GM23248 (cell line): Measurements from ENCODE around the gene PPL. TPM values are rescaled to one million over a fixed set of nuclear protein-coding genes. Genes with fewer than 3 reads are reported as not detected.
"Not testable (repeated sequence)": the region's sequence is repeated elsewhere in the genome, so short reads cannot be mapped to it uniquely, and the experiment has no call there.

Experiments used
- DNase-seq: peaks from one replicate; pipeline ENCODE4 v3.0.0-alpha.2; 2015
- H2AFZ ChIP-seq: fragments of 200-600 bp; sonication (generic); 2 replicates; pipeline ENCODE4 v1.6.1; 2016; ENCODE audit warnings: antibody characterized with exemption
- H3F3A ChIP-seq: fragments of 200-600 bp; sonication (generic); 2 replicates; pipeline ENCODE4 v1.6.1; 2016; ENCODE audit warnings: mild to moderate bottlenecking, antibody characterized with exemption, mixed run types; ENCODE audit not compliant: insufficient read depth
- H3K27ac ChIP-seq: fragments of 200-600 bp; sonication (generic); 2 replicates; pipeline ENCODE4 v1.5.1; 2016; ENCODE audit warnings: mild to moderate bottlenecking
- H3K27me3 ChIP-seq: fragments of 200-600 bp; sonication (generic); replicated peaks from 2 replicates; pipeline ENCODE4 v1.6.1; 2016; ENCODE audit warnings: mild to moderate bottlenecking; ENCODE audit not compliant: insufficient read depth
- H3K36me3 ChIP-seq: fragments of 200-600 bp; sonication (generic); 2 replicates; pipeline ENCODE4 v1.6.1; 2016; ENCODE audit warnings: low read depth, mild to moderate bottlenecking
- H3K4me1 ChIP-seq: fragments of 200-600 bp; sonication (generic); 2 replicates; pipeline ENCODE4 v1.6.1; 2016; ENCODE audit warnings: mild to moderate bottlenecking; ENCODE audit not compliant: insufficient read depth
- H3K4me2 ChIP-seq: fragments of 200-600 bp; sonication (generic); one replicate; pipeline ENCODE4 v1.6.1; 2016; ENCODE audit warnings: mild to moderate bottlenecking; ENCODE audit not compliant: unreplicated experiment
- H3K4me3 ChIP-seq: fragments of 200-600 bp; sonication (generic); 2 replicates; pipeline ENCODE4 v1.5.1; 2016; ENCODE audit warnings: mild to moderate bottlenecking
- H3K79me2 ChIP-seq: fragments of 200-600 bp; sonication (generic); 2 replicates; pipeline ENCODE4 v1.6.1; 2016; ENCODE audit warnings: mild to moderate bottlenecking; ENCODE audit not compliant: insufficient read depth
- H3K9ac ChIP-seq: fragments of 200-600 bp; sonication (generic); 2 replicates; pipeline ENCODE4 v1.6.1; 2016; ENCODE audit warnings: mild to moderate bottlenecking
- H3K9me2 ChIP-seq: fragments of 200-600 bp; sonication (generic); 2 replicates; pipeline ENCODE4 v1.6.1; 2016; ENCODE audit warnings: mixed run types, mild to moderate bottlenecking, moderate library complexity; ENCODE audit not compliant: insufficient read depth
- H3K9me3 ChIP-seq: fragments of 200-600 bp; sonication (generic); one replicate; pipeline ENCODE4 v1.6.1; 2017; ENCODE audit warnings: low read depth
- H4K20me1 ChIP-seq: fragments of 200-600 bp; sonication (generic); 2 replicates; pipeline ENCODE4 v1.6.0; 2016; ENCODE audit not compliant: insufficient read depth
- EZH2 ChIP-seq: fragments of 200-600 bp; sonication (generic); IDR thresholded peaks from 2 replicates; pipeline ENCODE4 v1.6.1; 2018; ENCODE audit warnings: antibody characterized with exemption, mild to moderate bottlenecking; ENCODE audit not compliant: insufficient read depth, poor library complexity, severe bottlenecking
- EZH2phosphoT487 ChIP-seq: fragments of 200-600 bp; sonication (generic); IDR thresholded peaks from 2 replicates; pipeline ENCODE4 v1.6.1; 2018; ENCODE audit warnings: antibody characterized with exemption, moderate library complexity, mild to moderate bottlenecking, low read depth; ENCODE audit not compliant: insufficient read depth
- WGBS, 2 experiments: methylation state at CpG; one replicate each; pipeline ENCODE4 v1.1.6; 2015 to 2017; ENCODE audit warnings: low lambda C conversion rate in 2 of 2, low coverage in 1 of 2; ENCODE audit errors: missing lambda C conversion rate in 2 of 2; 5-methylcytosine and 5-hydroxymethylcytosine counted together
- in situ Hi-C: fragments of 300-500 bp; cut with MboI; formaldehyde crosslinking; loops from 2 replicates; pipeline ENCODE4 v1.15.0; 2020
- polyA plus RNA-seq: library from polyadenylated mRNA; unstranded; fragments of >200 nt; fragmentation: Nextera tagmentation; extraction: Ambion mirVana; gene quantifications from 2 replicates; pipeline ENCODE4 v1.2.1, GENCODE V29; 2016
- total RNA-seq: library from RNA; depleted of rRNA; stranded (reverse); fragments of >200 nt; shearing (Covaris generic); gene quantifications from 2 replicates; pipeline ENCODE4 v1.2.3, GENCODE V29; 2014

Gene PPL
- total and polyA plus RNA-seq, 2 experiments from 2014 or later = 1.2 to 1.7 TPM

DNA sequence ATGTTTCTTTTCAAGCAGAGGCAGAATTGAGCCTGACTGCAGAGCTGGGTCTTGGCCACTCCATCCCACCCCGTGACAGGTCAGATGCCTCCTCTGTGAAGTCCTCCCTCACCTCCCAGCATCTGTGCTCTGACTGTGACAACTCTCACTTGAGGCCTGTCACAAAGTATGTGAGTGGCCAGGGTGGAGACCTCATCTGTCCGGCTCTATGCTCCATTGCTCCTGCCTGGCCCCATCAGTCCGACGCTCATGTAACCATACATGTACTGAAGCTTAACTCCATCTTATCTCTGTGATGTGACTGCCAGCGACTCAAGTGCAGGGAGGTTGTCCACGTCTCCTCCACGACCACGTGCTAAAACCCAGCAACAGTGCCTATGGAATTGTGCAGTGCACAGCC is 3.5 kb downstream of the PPL start:
- H3K36me3 ChIP-seq = no peaks in the 10 kb centered on the region
- no peak for DNase-seq
- H3K9me2 ChIP-seq = no peaks in the 10 kb centered on the region
- H2AFZ ChIP-seq = no peak overlapping the region
- in situ Hi-C loops = no loop called here
- no peak for TF ChIP-seq EZH2phosphoT487
- TF ChIP-seq EZH2 = no peak
- 42 to 44% methylated on average over 8 of the region's 8 CpGs for WGBS, 2 experiments
- no peak overlapping the region for H3K27ac ChIP-seq
- H3K4me1 ChIP-seq = 0 out of 2 replicates have a peak, but pooled peaks cover 21% of the 10 kb centered on the region
- no peaks in the 10 kb centered on the region for H3K9me3 ChIP-seq
- no peaks in the 10 kb centered on the region for H3K79me2 ChIP-seq
- no peak overlapping the region for H3K4me2 ChIP-seq
- H3K27me3 ChIP-seq = peaks cover 4% of the 10 kb centered on the region
- H4K20me1 ChIP-seq = no peaks in the 10 kb centered on the region
- H3F3A ChIP-seq = no peaks in the 10 kb centered on the region; the same call in 1 of the 2 replicates
- no peak overlapping the region for H3K9ac ChIP-seq
- no peak overlapping the region for H3K4me3 ChIP-seq

DNA sequence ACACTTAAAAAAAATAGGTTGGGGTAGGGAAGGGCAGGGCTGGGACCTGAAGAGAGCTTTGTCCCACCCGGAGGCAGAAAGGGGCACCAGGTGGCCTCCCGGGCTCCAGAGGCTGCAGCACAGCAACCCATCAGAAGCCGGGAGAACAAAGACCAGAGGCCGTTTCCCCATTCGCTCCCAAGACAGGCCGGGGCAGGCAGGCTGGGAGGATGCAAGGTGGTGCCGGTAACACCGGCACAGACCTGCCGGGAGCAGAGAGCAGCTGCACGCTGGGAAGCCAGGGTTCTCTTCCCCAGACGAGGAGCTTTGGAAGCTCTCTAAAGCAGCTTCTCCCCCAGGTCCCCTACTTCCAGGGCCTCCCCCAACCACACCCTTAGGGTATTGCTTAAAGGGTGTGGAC is 5.6 kb downstream of the PPL start:
- 86 to 88% methylated on average over 11 of the region's 11 CpGs for WGBS, 2 experiments
- no peak overlapping the region for H3K9ac ChIP-seq
- H2AFZ ChIP-seq = no peak overlapping the region
- no peaks in the 10 kb centered on the region for H3K9me3 ChIP-seq
- no peak overlapping the region for H3K4me3 ChIP-seq
- in situ Hi-C loops = no loop called here
- H3K79me2 ChIP-seq = no peaks in the 10 kb centered on the region
- no peak for TF ChIP-seq EZH2phosphoT487
- no peak for TF ChIP-seq EZH2
- H3K27ac ChIP-seq = no peak overlapping the region
- DNase-seq = no peak
- no peaks in the 10 kb centered on the region for H3K36me3 ChIP-seq
- H4K20me1 ChIP-seq = no peaks in the 10 kb centered on the region
- H3K27me3 ChIP-seq = no peaks in the 10 kb centered on the region; the same call in 1 of the 2 replicates
- H3K9me2 ChIP-seq = no peaks in the 10 kb centered on the region
- H3K4me1 ChIP-seq = 0 out of 2 replicates have a peak, but pooled peaks cover 9% of the 10 kb centered on the region
- no peak overlapping the region for H3K4me2 ChIP-seq
- H3F3A ChIP-seq = no peaks in the 10 kb centered on the region

DNA sequence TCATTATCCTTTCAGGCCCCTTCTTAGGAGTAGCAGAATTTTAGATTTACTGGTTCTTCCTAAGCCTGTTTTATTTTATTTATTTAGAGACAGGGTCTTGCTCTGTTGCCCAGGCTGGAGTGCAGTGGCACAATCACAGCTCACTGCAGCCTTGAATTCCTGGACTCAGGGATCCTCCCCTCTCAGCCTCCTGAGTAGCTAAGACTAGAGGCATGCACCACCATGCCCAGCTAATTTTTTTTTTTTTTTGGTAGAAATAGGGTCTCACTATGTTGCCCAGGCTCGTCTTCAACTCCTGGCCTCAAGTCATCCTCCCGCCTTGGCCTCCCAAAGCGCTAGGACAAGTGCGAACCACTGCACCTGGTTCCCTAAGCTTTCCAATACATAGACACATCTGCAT is 7.3 kb downstream of the PPL start:
- H3K27me3 ChIP-seq, H2AFZ ChIP-seq, H3K9me2 ChIP-seq, H3F3A ChIP-seq, H3K36me3 ChIP-seq, H3K4me3 ChIP-seq, H3K9ac ChIP-seq, in situ Hi-C loops, DNase-seq, H3K9me3 ChIP-seq, H4K20me1 ChIP-seq, H3K79me2 ChIP-seq, H3K27ac ChIP-seq, H3K4me2 ChIP-seq, H3K4me1 ChIP-seq: not testable (repeated sequence)
- 79 to 81% methylated on average over 4 of the region's 4 CpGs for WGBS, 2 experiments

DNA sequence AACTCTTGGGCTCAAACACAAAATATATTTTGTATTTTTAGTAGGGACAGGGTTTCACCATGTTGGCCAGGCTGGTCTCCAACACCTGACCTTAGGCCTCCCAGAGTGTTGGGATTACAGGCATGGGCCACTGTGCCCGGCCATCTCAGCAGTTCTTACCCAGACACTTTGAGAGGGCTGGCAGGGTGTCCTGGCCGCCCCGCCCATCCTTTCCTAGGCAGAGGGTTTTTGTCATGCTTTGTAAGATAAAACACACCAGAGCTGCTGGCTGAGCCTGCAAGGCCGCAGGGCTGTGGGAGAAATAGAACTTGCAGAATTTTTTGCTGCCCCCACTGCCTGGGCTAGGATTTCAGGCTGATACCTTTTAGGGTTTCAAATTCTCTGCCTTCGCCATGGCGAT is 8.7 kb downstream of the PPL start:
- H3F3A ChIP-seq = no peaks in the 10 kb centered on the region
- no peaks in the 10 kb centered on the region for H3K9me3 ChIP-seq
- no peaks in the 10 kb centered on the region for H3K27me3 ChIP-seq
- no peaks in the 10 kb centered on the region for H3K9me2 ChIP-seq
- H2AFZ ChIP-seq = no peak overlapping the region
- no peaks in the 10 kb centered on the region for H4K20me1 ChIP-seq
- no peaks in the 10 kb centered on the region for H3K4me1 ChIP-seq
- no peak overlapping the region for H3K4me2 ChIP-seq
- WGBS, 2 experiments = 70 to 75% methylated on average over 6 of the region's 6 CpGs
- no peaks in the 10 kb centered on the region for H3K36me3 ChIP-seq
- no peak overlapping the region for H3K27ac ChIP-seq
- no peak overlapping the region for H3K4me3 ChIP-seq
- TF ChIP-seq EZH2phosphoT487 (no peak), EZH2 (no peak)
- no peaks in the 10 kb centered on the region for H3K79me2 ChIP-seq
- in situ Hi-C loops = no loop called here
- no peak overlapping the region for H3K9ac ChIP-seq
- DNase-seq = no peak

DNA sequence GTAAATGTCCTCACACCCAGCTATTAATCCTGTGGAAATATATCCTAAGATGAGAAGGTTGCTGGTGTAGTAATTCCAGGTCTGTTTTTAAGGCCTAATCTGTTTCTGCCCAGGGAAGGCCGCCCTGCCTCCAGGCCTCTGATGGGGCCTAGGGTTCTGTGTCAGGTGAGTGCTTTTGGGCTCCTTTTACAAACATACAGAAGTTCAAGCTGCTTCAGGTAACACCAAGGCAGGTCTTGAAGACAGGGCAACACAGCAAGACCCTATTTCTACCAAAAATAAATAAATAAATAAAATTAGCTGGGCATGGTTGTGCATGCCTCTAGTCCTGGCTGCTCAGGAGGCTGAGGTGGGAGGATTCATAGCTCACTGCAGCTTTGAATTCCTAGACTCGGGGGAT is 9.3 kb downstream of the PPL start:
- H3K4me1 ChIP-seq = no peaks in the 10 kb centered on the region
- no peaks in the 10 kb centered on the region for H4K20me1 ChIP-seq
- no peak overlapping the region for H3K4me3 ChIP-seq
- in situ Hi-C loops = no loop called here
- DNase-seq = no peak
- no peaks in the 10 kb centered on the region for H3K27me3 ChIP-seq
- H3K79me2 ChIP-seq = no peaks in the 10 kb centered on the region
- no peaks in the 10 kb centered on the region for H3K9me2 ChIP-seq
- H3K27ac ChIP-seq = no peak overlapping the region
- no peak overlapping the region for H2AFZ ChIP-seq
- no peaks in the 10 kb centered on the region for H3F3A ChIP-seq
- no peaks in the 10 kb centered on the region for H3K36me3 ChIP-seq
- H3K4me2 ChIP-seq = no peak overlapping the region
- WGBS, 2 experiments = 50 to 55% methylated on average over 2 of the region's 2 CpGs
- H3K9ac ChIP-seq = no peak overlapping the region
- no peaks in the 10 kb centered on the region for H3K9me3 ChIP-seq
- TF ChIP-seq EZH2phosphoT487 (no peak), EZH2 (no peak)
